KMS-11 (cell line): ENCODE results near the gene PRPF40B.

Experiments
- H2AFZ ChIP-seq: fragments of 200-600 bp; sonication (generic); 2 replicates; pipeline ENCODE4 v1.6.1; 2016; ENCODE audit warnings: antibody characterized with exemption, mixed run types, low read depth
- H3K27ac ChIP-seq: fragments of 200-600 bp; sonication (generic); 2 replicates; pipeline ENCODE4 v1.6.1; 2016; ENCODE audit warnings: mild to moderate bottlenecking, mixed run types
- H3K27me3 ChIP-seq: fragments of 200-600 bp; sonication (generic); 2 replicates; pipeline ENCODE4 v1.6.1; 2017; ENCODE audit warnings: mild to moderate bottlenecking, low read depth, mixed run types, moderate library complexity; ENCODE audit not compliant: insufficient read depth
- H3K36me3 ChIP-seq: fragments of 200-600 bp; sonication (generic); 2 replicates; pipeline ENCODE4 v1.6.1; 2017; ENCODE audit warnings: mild to moderate bottlenecking, mixed run types; ENCODE audit not compliant: insufficient read depth
- H3K4me1 ChIP-seq: fragments of 200-600 bp; sonication (generic); 2 replicates; pipeline ENCODE4 v1.6.1; 2016; ENCODE audit warnings: mild to moderate bottlenecking, low read depth, mixed run types; ENCODE audit not compliant: poor library complexity, severe bottlenecking
- H3K4me2 ChIP-seq: fragments of 200-600 bp; sonication (generic); 2 replicates; pipeline ENCODE4 v1.7.0; 2016; ENCODE audit warnings: mild to moderate bottlenecking, mixed run types
- H3K4me3 ChIP-seq: fragments of 200-600 bp; sonication (generic); IDR thresholded peaks from 2 replicates; pipeline ENCODE4 v1.6.1; 2017; ENCODE audit warnings: low read depth, low read length, mixed read lengths; ENCODE audit not compliant: insufficient read depth
- H3K79me2 ChIP-seq: fragments of 200-600 bp; sonication (generic); 2 replicates; pipeline ENCODE4 v1.6.1; 2016; ENCODE audit warnings: low read depth, mixed run types; ENCODE audit not compliant: insufficient read depth
- H3K9ac ChIP-seq: fragments of 200-600 bp; sonication (generic); 2 replicates; pipeline ENCODE4 v1.6.1; 2016; ENCODE audit warnings: mild to moderate bottlenecking, mixed run types
- H4K20me1 ChIP-seq: fragments of 200-600 bp; sonication (generic); 2 replicates; pipeline ENCODE4 v1.6.1; 2016; ENCODE audit warnings: mild to moderate bottlenecking, mixed run types; ENCODE audit not compliant: insufficient read depth
- CTCF ChIP-seq: fragments of 200-600 bp; sonication (generic); conservative IDR thresholded peaks from 2 replicates; pipeline ENCODE4 v1.6.1; 2017; ENCODE audit warnings: low read depth, mild to moderate bottlenecking, antibody characterized with exemption, low read length, moderate library complexity, mixed read lengths

The PRPF40B gene

GRCh38 chr12:49623142-49623904 lies at the start of gene PRPF40B:
TSS of gene PRPF40B (plus strand) at chr12:49623561. CDS start at chr12:49623591, 30 bp downstream.
- no peak within 1 kb of the TSS for H3K4me3 ChIP-seq
- H3K4me2 ChIP-seq: peak within 1 kb of the TSS; percentile 98
- peak within 1 kb of the TSS; percentile 74 for H3K9ac ChIP-seq
- H2AFZ ChIP-seq: peak within 1 kb of the TSS; percentile 67
- peaks cover 48% of the 10 kb centered on the region for H3K4me1 ChIP-seq
- no peaks in the 10 kb centered on the region for H3K36me3 ChIP-seq
- H3K27me3 ChIP-seq: no peaks in the 10 kb centered on the region; the same call in 1 of the 2 replicates
- H4K20me1 ChIP-seq: no peaks in the 10 kb centered on the region
- H3K27ac ChIP-seq: peak within 1 kb of the TSS; percentile 82
- no peaks in the 10 kb centered on the region for H3K79me2 ChIP-seq
- TF ChIP-seq CTCF: no peak; the same call in 1 of the 2 replicates

GRCh38 chr12:49577589-49578315 lies 45.6 kb upstream of the PRPF40B start:
- Histone ChIP-seq H3K27me3 (no peaks in the 10 kb centered on the region), H3K36me3 (no peaks in the 10 kb centered on the region; the same call in 1 of the 2 replicates), H3K4me3 (no peak overlapping the region), H3K4me2 (no peak overlapping the region), H3K9ac (no peak overlapping the region), H3K4me1 (peaks cover 33% of the 10 kb centered on the region), H3K79me2 (no peaks in the 10 kb centered on the region), H4K20me1 (no peaks in the 10 kb centered on the region), H3K27ac (no peak overlapping the region), H2AFZ (no peak overlapping the region)
- no peak for TF ChIP-seq CTCF

- Histone ChIP-seq H3K36me3 (no peaks in the 10 kb centered on the region; the same call in 1 of the 2 replicates), H3K4me2 (no peak overlapping the region), H3K79me2 (no peaks in the 10 kb centered on the region), H3K4me1 (peaks cover 35% of the 10 kb centered on the region), H3K27ac (no peak overlapping the region), H3K9ac (no peak overlapping the region), H3K4me3 (no peak overlapping the region), H4K20me1 (no peaks in the 10 kb centered on the region), H2AFZ (no peak overlapping the region), H3K27me3 (no peaks in the 10 kb centered on the region)
- no peak for TF ChIP-seq CTCF
Measured at GRCh38 chr12:49578471-49579112, 44.8 kb upstream of the PRPF40B start.
